Astrocyte of the spinal cord (primary cell): ENCODE data around the gene SFXN3.
A peak's percentile ranks its signal among the peaks of the same experiment; 100 is the strongest.

Experiments used
- DNase-seq: peaks from one replicate; pipeline ENCODE4 v3.0.0; 2011; ENCODE audit warnings: low read depth, low spot score
- H3K4me3 ChIP-seq: 2 replicates; pipeline ENCODE4 v1.5.1; 2011; ENCODE audit warnings: low read depth, mild to moderate bottlenecking, low read length, moderate library complexity
- in situ Hi-C: cut with HindIII; loops from 2 replicates; pipeline ENCODE4 v1.10.0; 2017; ENCODE audit warnings: low sequenced_read_pairs
- TF ChIP-seq, protein P1 (sequence below): IDR thresholded peaks from 2 replicates; pipeline ENCODE4 v1.5.1; 2012; ENCODE audit warnings: low read depth, mild to moderate bottlenecking, low read length, inconsistent platforms

The SFXN3 gene

DNA sequence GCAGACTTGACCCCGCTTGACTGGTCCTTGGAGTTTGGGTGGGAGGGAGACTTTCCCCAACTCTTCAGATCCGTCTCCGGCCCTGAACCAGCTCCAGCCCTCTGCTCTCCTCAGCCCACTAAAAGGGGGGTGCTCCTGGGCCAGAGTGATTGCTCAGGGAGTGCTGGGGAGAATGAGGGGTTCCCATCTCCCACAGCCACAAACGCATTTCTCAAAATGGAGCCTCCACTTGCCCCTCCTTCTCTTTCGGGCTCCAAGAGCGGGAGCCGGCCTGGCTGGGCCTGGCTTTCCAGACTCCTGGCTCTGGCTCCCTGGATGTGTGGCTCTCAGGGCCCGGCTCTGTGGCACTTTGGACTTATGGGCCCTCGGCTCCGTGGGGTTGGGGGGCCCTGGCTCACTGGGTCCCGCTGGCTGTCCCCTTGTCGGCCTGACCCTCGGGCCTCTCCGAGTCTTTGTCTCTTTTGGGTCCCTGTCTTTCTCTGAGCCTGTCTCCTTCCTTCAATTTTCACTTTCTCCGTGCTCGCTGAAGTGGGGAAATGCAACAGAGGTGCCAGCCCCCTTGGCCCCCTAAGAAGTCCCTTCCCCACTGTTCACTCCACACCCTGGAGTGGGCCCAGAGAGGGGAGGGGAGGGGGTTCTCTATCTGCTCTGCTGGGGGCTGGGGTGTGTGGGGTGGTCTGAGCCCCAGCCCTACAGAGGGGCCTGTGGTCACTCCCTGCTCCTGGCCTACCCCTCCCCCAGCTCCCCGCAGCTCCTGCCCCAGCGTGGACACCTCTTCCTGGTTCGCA lies 30.7 kb upstream of the SFXN3 start:
- DNase-seq: no peak
- H3K4me3 ChIP-seq: peak overlapping the region; percentile 92
- TF ChIP-seq, protein P1, sequence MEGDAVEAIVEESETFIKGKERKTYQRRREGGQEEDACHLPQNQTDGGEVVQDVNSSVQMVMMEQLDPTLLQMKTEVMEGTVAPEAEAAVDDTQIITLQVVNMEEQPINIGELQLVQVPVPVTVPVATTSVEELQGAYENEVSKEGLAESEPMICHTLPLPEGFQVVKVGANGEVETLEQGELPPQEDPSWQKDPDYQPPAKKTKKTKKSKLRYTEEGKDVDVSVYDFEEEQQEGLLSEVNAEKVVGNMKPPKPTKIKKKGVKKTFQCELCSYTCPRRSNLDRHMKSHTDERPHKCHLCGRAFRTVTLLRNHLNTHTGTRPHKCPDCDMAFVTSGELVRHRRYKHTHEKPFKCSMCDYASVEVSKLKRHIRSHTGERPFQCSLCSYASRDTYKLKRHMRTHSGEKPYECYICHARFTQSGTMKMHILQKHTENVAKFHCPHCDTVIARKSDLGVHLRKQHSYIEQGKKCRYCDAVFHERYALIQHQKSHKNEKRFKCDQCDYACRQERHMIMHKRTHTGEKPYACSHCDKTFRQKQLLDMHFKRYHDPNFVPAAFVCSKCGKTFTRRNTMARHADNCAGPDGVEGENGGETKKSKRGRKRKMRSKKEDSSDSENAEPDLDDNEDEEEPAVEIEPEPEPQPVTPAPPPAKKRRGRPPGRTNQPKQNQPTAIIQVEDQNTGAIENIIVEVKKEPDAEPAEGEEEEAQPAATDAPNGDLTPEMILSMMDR: no peak
- in situ Hi-C loops: no loop called here

DNA sequence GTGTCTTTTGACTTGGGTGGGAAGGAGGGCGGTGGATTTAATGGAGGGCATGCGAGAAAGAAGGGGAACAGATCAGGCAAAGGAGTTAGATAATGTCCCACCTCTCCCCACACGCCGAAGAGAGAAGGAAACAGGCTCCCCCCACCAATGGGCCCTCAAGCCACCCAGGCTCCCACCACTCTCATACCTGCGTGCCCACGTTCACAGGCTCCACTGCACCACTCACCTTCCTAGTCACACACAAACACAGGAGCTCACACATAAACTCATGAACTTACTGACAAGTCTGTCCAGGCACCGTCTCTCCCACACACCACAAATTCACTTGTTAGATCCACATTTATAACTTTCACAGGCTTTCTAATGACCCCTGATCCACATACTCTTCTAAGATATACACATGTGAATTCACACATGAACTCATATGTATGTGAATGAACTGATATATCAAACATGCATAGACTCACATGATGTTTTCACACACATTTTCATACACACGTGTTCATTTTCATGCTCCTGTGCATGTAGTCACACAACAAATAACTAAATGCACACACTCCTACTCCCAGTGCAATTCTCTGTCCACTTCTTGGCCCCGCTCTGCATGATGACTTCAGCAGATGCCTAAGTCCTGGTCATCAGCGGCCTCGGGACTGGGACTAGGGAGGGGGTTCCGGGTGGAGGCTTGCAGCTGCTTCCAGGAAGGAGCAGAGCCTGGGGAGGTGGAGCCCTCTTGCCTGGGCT lies 29.9 kb upstream of the SFXN3 start:
- peak; percentile 91 for DNase-seq
- in situ Hi-C loops: no loop called here
- TF ChIP-seq, protein P1: no peak
- H3K4me3 ChIP-seq: peak overlapping the region; percentile 92

DNA sequence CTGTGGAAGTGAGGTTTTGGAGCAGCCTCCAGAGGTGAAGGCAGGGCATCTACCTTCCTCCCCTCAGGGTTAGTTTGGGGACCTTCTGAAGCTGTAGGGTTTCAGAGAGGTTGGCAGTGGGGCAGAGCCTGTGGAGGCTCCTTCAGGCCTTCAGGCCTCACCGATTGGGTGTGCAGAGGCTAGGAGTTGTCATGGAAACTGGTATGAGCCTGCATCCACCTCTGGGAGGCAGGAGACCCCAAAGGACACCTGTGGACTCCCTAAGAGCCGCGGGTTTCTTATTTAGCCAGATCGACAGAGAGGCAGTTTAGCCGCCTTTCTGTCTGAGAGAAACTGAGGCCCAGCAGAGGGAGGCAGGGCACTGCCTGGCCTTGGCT lies 29.4 kb upstream of the SFXN3 start:
- DNase-seq: no peak
- TF ChIP-seq, protein P1: no peak
- in situ Hi-C loops: no loop called here
- H3K4me3 ChIP-seq: peak overlapping the region; percentile 92

DNA sequence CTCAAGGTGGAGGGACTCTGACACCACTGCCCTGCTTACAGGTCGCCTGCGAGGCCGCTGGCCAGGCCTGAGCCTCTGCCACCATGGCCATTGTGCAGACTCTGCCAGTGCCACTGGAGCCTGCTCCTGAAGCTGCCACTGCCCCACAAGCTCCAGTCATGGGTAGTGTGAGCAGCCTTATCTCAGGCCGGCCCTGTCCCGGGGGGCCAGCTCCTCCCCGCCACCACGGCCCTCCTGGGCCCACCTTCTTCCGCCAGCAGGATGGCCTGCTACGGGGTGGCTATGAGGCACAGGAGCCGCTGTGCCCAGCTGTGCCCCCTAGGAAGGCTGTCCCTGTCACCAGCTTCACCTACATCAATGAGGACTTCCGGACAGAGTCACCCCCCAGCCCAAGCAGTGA lies 28.6 kb upstream of the SFXN3 start:
- in situ Hi-C loops: no loop called here
- TF ChIP-seq, protein P1: no peak
- DNase-seq: no peak
- no peak overlapping the region for H3K4me3 ChIP-seq

DNA sequence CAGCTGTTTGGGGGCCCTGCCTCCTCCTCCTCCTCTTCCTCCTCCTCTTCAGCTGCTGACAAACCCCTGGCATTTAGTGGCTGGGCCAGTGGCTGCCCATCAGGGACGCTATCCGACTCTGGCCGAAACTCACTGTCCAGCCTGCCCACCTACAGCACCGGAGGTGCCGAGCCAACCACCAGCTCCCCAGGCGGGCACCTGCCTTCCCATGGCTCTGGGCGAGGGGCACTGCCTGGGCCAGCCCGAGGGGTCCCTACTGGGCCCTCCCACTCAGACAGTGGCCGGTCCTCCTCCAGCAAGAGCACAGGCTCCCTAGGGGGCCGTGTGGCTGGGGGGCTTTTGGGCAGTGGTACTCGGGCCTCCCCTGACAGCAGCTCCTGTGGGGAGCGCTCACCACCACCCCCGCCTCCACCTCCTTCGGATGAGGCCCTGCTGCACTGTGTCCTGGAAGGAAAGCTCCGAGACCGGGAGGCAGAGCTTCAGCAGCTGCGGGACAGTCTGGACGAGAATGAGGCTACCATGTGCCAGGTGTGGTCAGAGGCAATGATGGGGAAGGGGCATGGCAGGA lies 27.3 kb upstream of the SFXN3 start:
- in situ Hi-C loops: no loop called here
- no peak for DNase-seq
- TF ChIP-seq, protein P1: no peak
- no peak overlapping the region for H3K4me3 ChIP-seq

DNA sequence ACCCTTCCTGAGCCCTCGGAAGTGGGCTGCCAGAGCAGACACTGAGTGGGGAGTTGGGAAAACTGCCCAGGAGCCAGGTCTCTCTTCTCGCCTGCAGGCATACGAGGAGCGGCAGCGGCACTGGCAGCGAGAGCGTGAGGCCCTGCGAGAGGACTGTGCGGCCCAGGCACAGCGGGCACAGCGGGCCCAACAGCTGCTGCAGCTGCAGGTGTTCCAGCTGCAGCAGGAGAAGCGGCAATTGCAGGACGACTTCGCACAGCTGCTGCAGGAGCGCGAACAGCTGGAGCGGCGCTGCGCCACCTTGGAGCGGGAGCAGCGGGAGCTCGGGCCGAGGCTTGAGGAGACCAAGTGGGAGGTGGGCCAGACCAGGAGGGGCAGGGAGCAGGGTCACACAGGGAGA lies 25.7 kb upstream of the SFXN3 start:
- H3K4me3 ChIP-seq: no peak overlapping the region
- no peak for DNase-seq
- TF ChIP-seq, protein P1: no peak
- in situ Hi-C loops: no loop called here
